H1 (cell line): ENCODE measurements around the gene TVP23B. TPM values are rescaled to one million over a fixed set of nuclear protein-coding genes. Genes with fewer than 3 reads are reported as not detected.

Source experiments
- ASH2L ChIP-seq: fragments of 200-600, 300-600 bp; sonication (generic); IDR thresholded peaks from one replicate; pipeline ENCODE4 v1.7.1; 2017; ENCODE audit warnings: low read length
- BRCA1 ChIP-seq: IDR thresholded peaks from 2 replicates; pipeline ENCODE4 v1.6.1; 2012; ENCODE audit warnings: low read depth, low read length, improper control_type of control experiment
- CBX8 ChIP-seq: fragments of 300-800, 300-1000 bp; sonication (generic); IDR thresholded peaks from 2 replicates; pipeline ENCODE4 v1.7.1; 2016; ENCODE audit warnings: low read depth, low read length, borderline replicate concordance
- CHD1 ChIP-seq: IDR thresholded peaks from 2 replicates; pipeline ENCODE4 v1.6.1; 2012; ENCODE audit warnings: low read depth, low read length, improper control_type of control experiment
- CREB1 ChIP-seq: IDR thresholded peaks from 2 replicates; pipeline ENCODE4 v1.6.1; 2012; ENCODE audit warnings: inconsistent platforms
- CTBP2 ChIP-seq: IDR thresholded peaks from 2 replicates; pipeline ENCODE4 v1.7.0; 2011; ENCODE audit warnings: borderline replicate concordance, mild to moderate bottlenecking, moderate library complexity, mixed read lengths, low read length; ENCODE audit not compliant: insufficient read depth, insufficient read length
- EP300 ChIP-seq, 2 experiments: IDR thresholded peaks; 1 replicate in 1 of 2; 2 replicates in 1 of 2; pipeline ENCODE4 v1.6.1; 2011 to 2012; ENCODE audit warnings: low read depth in 2 of 2, low read length in 2 of 2, mild to moderate bottlenecking in 2 of 2, borderline replicate concordance in 1 of 2, inconsistent platforms in 1 of 2, moderate library complexity in 1 of 2
- GTF2F1 ChIP-seq: IDR thresholded peaks from 2 replicates; pipeline ENCODE4 v1.6.1; 2012; ENCODE audit warnings: low read depth, low read length, improper control_type of control experiment, borderline replicate concordance
- KDM1A ChIP-seq: fragments of 200-600, 300-600 bp; sonication (generic); IDR thresholded peaks from 2 replicates; pipeline ENCODE4 v1.7.1; 2016; ENCODE audit warnings: mild to moderate bottlenecking, low read length, borderline replicate concordance
- KDM4A ChIP-seq: IDR thresholded peaks from one replicate; pipeline ENCODE4 v1.7.1; 2012; ENCODE audit warnings: low read depth, mild to moderate bottlenecking, moderate library complexity, low read length, inconsistent platforms; ENCODE audit not compliant: severe bottlenecking
- KDM5A ChIP-seq: fragments of 200-600 bp; IDR thresholded peaks from 2 replicates; pipeline ENCODE4 v1.7.1; 2012; ENCODE audit warnings: mild to moderate bottlenecking, low read length, inconsistent platforms, mixed read lengths
- PHF8 ChIP-seq: fragments of 200-600 bp; sonication (generic); conservative IDR thresholded peaks from 2 replicates; pipeline ENCODE4 v1.7.1; 2012; ENCODE audit warnings: low read depth, mild to moderate bottlenecking, inconsistent platforms, low read length, moderate library complexity
- POLR2A ChIP-seq, 2 experiments: IDR thresholded peaks; 1 replicate in 1 of 2; 2 replicates in 1 of 2; pipeline ENCODE4 v1.6.1; 2011; ENCODE audit warnings: low read depth in 2 of 2, low read length in 2 of 2, mild to moderate bottlenecking in 2 of 2; ENCODE audit errors: control extremely low read depth in 1 of 2
- RBBP5 ChIP-seq: IDR thresholded peaks from 2 replicates; pipeline ENCODE4 v1.7.1; 2012; ENCODE audit warnings: low read depth, mild to moderate bottlenecking, inconsistent platforms, low read length, moderate library complexity, borderline replicate concordance
- RFX5 ChIP-seq: IDR thresholded peaks from 2 replicates; pipeline ENCODE4 v1.6.1; 2011; ENCODE audit warnings: low read depth, low read length, improper control_type of control experiment, borderline replicate concordance
- RNF2 ChIP-seq: fragments of 200-900, 300-1000 bp; sonication (generic); IDR thresholded peaks from 2 replicates; pipeline ENCODE4 v1.7.1; 2016; ENCODE audit warnings: borderline replicate concordance, low read depth, mild to moderate bottlenecking, antibody characterized with exemption, low read length; ENCODE audit not compliant: poor library complexity, severe bottlenecking; ENCODE audit errors: missing control alignments
- SIN3A ChIP-seq, 2 experiments: IDR thresholded peaks in 1 of 2; conservative IDR thresholded peaks in 1 of 2; 2 replicates each; pipeline ENCODE4 v1.6.1; 2011 to 2012; ENCODE audit warnings: low read length in 2 of 2, improper control_type of control experiment in 1 of 2, low read depth in 1 of 2, mild to moderate bottlenecking in 1 of 2
- SP2 ChIP-seq: IDR thresholded peaks from 2 replicates; pipeline ENCODE4 v1.6.1; 2012; ENCODE audit warnings: mild to moderate bottlenecking, low read length, inconsistent platforms
- TAF1 ChIP-seq: IDR thresholded peaks from 2 replicates; pipeline ENCODE4 v1.6.1; 2011; ENCODE audit warnings: mild to moderate bottlenecking, low read depth, low read length
- polyA plus RNA-seq, 7 experiments: library from polyadenylated mRNA; depleted of rRNA in 3 of 7; stranded (reverse) in 5 of 7; unstranded in 2 of 7; fragments of >200 nt in 5 of 7; fragments of 200-250 nt in 2 of 7; gene quantifications; 1 replicate in 5 of 7; 2 replicates in 1 of 7; 4 replicates in 1 of 7; pipeline versions ENCODE4 v1.2.1 to v1.2.3, GENCODE V29; 2011 to 2013; ENCODE audit warnings: missing spikeins in 2 of 7, mixed read lengths in 2 of 7
- total RNA-seq: library from RNA; stranded (reverse); fragmentation: NEBNext Ultra II Directional; extraction: Animal tissue kit (Norgen Biotek cat#: 25700); gene quantifications from 2 replicates; pipeline ENCODE4 v1.2.1, GENCODE V29; 2021
- TF ChIP-seq, protein P1 (sequence below): IDR thresholded peaks from 2 replicates; pipeline ENCODE4 v1.6.1; 2012; ENCODE audit warnings: low read length, inconsistent platforms
- TF ChIP-seq, protein P2 (sequence below): IDR thresholded peaks from 2 replicates; pipeline ENCODE4 v1.6.1; 2011; ENCODE audit warnings: low read depth, mild to moderate bottlenecking, low read length; ENCODE audit not compliant: insufficient read depth

The TVP23B gene
- total and polyA plus RNA-seq, 2 of the 8 experiments (the other 6 are each of a cell fraction or from before 2014, with no cell fraction given): 11.5 to 22.7 TPM

DNA sequence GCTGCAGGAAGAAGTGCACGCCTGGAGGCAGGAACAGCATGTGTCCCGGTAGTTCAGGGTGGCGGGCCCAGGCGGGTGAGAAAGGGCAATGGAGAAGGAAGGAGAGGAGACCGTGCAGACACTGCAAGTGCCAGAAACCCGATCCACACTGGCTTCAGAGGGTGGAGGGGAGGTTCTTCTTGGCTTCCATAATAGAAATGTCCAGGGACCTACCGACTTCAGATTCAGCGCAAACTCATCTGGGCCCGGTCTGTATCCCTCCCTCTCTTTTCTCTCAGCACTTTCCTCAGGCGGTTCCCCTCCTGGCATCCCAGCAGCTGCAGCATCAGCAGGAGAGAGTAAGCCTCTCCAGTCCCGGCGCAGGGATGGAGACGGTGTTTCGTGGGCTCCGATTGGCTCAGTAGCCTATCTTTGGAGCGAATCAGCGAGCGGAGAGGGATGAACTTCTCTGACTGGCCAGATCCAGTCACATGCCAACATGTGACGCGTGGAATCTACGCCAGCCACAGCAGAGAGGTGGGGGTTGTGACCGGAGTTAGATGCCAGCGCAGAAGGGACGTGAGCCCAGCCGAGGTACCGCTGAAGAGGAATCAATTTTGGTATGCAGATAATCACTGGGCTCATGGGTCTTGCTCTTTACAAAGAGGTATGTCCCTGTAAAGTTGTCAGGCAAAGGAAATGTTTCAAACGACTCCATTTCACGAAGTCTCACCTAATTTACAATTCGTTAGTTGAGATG lies 75.0 kb downstream of the TVP23B start (continued):
- peak; percentile 55 for TF ChIP-seq CTBP2
- no peak; the same call in 1 of the 2 replicates for TF ChIP-seq GTF2F1
- no peak for TF ChIP-seq BRCA1
- no peak for TF ChIP-seq CBX8
- TF ChIP-seq SP2: no peak
- TF ChIP-seq CHD1: no peak
- peak; percentile 49 for TF ChIP-seq KDM4A
- peak; percentile 75 for TF ChIP-seq KDM5A
- peak; percentile 75 for TF ChIP-seq PHF8
- TF ChIP-seq EP300 (IDR thresholded peaks at IDR 0.05; ENCODE audit: borderline replicate concordance in 1 of 2, low read depth in 2 of 2, low read length in 2 of 2): no peak
- TF ChIP-seq CREB1: peak; percentile 95
- no peak; the same call in 1 of the 2 replicates for TF ChIP-seq KDM1A
- TF ChIP-seq, protein P1, sequence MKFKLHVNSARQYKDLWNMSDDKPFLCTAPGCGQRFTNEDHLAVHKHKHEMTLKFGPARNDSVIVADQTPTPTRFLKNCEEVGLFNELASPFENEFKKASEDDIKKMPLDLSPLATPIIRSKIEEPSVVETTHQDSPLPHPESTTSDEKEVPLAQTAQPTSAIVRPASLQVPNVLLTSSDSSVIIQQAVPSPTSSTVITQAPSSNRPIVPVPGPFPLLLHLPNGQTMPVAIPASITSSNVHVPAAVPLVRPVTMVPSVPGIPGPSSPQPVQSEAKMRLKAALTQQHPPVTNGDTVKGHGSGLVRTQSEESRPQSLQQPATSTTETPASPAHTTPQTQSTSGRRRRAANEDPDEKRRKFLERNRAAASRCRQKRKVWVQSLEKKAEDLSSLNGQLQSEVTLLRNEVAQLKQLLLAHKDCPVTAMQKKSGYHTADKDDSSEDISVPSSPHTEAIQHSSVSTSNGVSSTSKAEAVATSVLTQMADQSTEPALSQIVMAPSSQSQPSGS: no peak
- TF ChIP-seq RBBP5: no peak
- peak; percentile 88 for TF ChIP-seq ASH2L
- peak; percentile 61 to 75; a peak in 1 of 4 replicates for TF ChIP-seq SIN3A (conservative IDR thresholded peaks at IDR 0.05 in 1 of 2, IDR thresholded peaks at IDR 0.05 in 1 of 2; ENCODE audit: low read depth in 1 of 2, low read length in 2 of 2)
- TF ChIP-seq, protein P2, sequence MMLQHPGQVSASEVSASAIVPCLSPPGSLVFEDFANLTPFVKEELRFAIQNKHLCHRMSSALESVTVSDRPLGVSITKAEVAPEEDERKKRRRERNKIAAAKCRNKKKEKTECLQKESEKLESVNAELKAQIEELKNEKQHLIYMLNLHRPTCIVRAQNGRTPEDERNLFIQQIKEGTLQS: peak; percentile 92
- TF ChIP-seq TAF1: peak; percentile 84
- TF ChIP-seq RFX5: no peak
- peak; percentile 30 to 85 for TF ChIP-seq POLR2A (IDR thresholded peaks at IDR 0.05; ENCODE audit: control extremely low read depth in 1 of 2, low read depth in 2 of 2, low read length in 2 of 2)
- TF ChIP-seq RNF2: no peak
